ENCODE measurements around the gene PITPNM3.

The PITPNM3 gene

GRCh38 chr17:6526362-6527152 is 29.8 kb downstream of the PITPNM3 start:
- DNase-seq (ENCODE audit: extremely low read depth in 1 of 2, low read depth in 1 of 2) = no peak

GRCh38 chr17:6525731-6526130 is 30.6 kb downstream of the PITPNM3 start:
- no peak for DNase-seq (ENCODE audit: extremely low read depth in 1 of 2, low read depth in 1 of 2)

GRCh38 chr17:6525141-6525540 is 31.2 kb downstream of the PITPNM3 start:
- DNase-seq (ENCODE audit: extremely low read depth in 1 of 2, low read depth in 1 of 2) = no peak

- no peak for DNase-seq (ENCODE audit: extremely low read depth in 1 of 2, low read depth in 1 of 2)
These were observed 31.8 kb downstream of the PITPNM3 start for GRCh38 chr17:6524520-6524919.

GRCh38 chr17:6523809-6524355 is 32.5 kb downstream of the PITPNM3 start:
- DNase-seq (ENCODE audit: extremely low read depth in 1 of 2, low read depth in 1 of 2) = no peak

- DNase-seq (ENCODE audit: extremely low read depth in 1 of 2, low read depth in 1 of 2) = no peak
These were observed 33.0 kb downstream of the PITPNM3 start for GRCh38 chr17:6523330-6523729.

GRCh38 chr17:6521586-6521985 is 34.8 kb downstream of the PITPNM3 start:
- no peak for DNase-seq (ENCODE audit: extremely low read depth in 1 of 2, low read depth in 1 of 2)

- no peak for DNase-seq (ENCODE audit: extremely low read depth in 1 of 2, low read depth in 1 of 2)
These were observed 39.3 kb downstream of the PITPNM3 start for GRCh38 chr17:6517062-6517461.

GRCh38 chr17:6514371-6514770 is 42.0 kb downstream of the PITPNM3 start:
- no peak for DNase-seq (ENCODE audit: extremely low read depth in 1 of 2, low read depth in 1 of 2)

- no peak for DNase-seq (ENCODE audit: extremely low read depth in 1 of 2, low read depth in 1 of 2)
These were observed 43.8 kb downstream of the PITPNM3 start for GRCh38 chr17:6512552-6512951.

- no peak for DNase-seq (ENCODE audit: extremely low read depth in 1 of 2, low read depth in 1 of 2)
These were observed 45.9 kb downstream of the PITPNM3 start for GRCh38 chr17:6510321-6510977.

- no peak for DNase-seq (ENCODE audit: extremely low read depth in 1 of 2, low read depth in 1 of 2)
These were observed 46.4 kb downstream of the PITPNM3 start for GRCh38 chr17:6509921-6510320.

GRCh38 chr17:6509031-6509771 is 47.2 kb downstream of the PITPNM3 start:
- DNase-seq (ENCODE audit: extremely low read depth in 1 of 2, low read depth in 1 of 2) = no peak

- no peak for DNase-seq (ENCODE audit: extremely low read depth in 1 of 2, low read depth in 1 of 2)
These were observed 47.8 kb downstream of the PITPNM3 start for GRCh38 chr17:6508519-6509030.

- no peak for DNase-seq (ENCODE audit: extremely low read depth in 1 of 2, low read depth in 1 of 2)
These were observed 48.3 kb downstream of the PITPNM3 start for GRCh38 chr17:6508016-6508415.

GRCh38 chr17:6507535-6507934 is 48.8 kb downstream of the PITPNM3 start:
- no peak for DNase-seq (ENCODE audit: extremely low read depth in 1 of 2, low read depth in 1 of 2)

GRCh38 chr17:6506679-6507231 is 49.6 kb downstream of the PITPNM3 start:
- DNase-seq (ENCODE audit: extremely low read depth in 1 of 2, low read depth in 1 of 2) = no peak

- no peak for DNase-seq (ENCODE audit: extremely low read depth in 1 of 2, low read depth in 1 of 2)
These were observed 50.8 kb downstream of the PITPNM3 start for GRCh38 chr17:6505425-6506142.

GRCh38 chr17:6503641-6504195 is 52.6 kb downstream of the PITPNM3 start:
- DNase-seq (ENCODE audit: extremely low read depth in 1 of 2, low read depth in 1 of 2) = no peak
